Measurements from ENCODE around the gene IER5L. TPM values are rescaled to one million over a fixed set of nuclear protein-coding genes. Genes with fewer than 3 reads are reported as not detected.
"Not testable (repeated sequence)": the region's sequence is repeated elsewhere in the genome, so short reads cannot be mapped to it uniquely, and the experiment has no call there.

The IER5L gene
- polyA plus RNA-seq, 1 donor = 4.7 TPM

- DNase-seq = no peak
Measured at GRCh38 chr9:129138144-129138462, 40.0 kb downstream of the IER5L start.

- no peak for DNase-seq
Measured at GRCh38 chr9:129137292-129138143, 40.5 kb downstream of the IER5L start.

DNA sequence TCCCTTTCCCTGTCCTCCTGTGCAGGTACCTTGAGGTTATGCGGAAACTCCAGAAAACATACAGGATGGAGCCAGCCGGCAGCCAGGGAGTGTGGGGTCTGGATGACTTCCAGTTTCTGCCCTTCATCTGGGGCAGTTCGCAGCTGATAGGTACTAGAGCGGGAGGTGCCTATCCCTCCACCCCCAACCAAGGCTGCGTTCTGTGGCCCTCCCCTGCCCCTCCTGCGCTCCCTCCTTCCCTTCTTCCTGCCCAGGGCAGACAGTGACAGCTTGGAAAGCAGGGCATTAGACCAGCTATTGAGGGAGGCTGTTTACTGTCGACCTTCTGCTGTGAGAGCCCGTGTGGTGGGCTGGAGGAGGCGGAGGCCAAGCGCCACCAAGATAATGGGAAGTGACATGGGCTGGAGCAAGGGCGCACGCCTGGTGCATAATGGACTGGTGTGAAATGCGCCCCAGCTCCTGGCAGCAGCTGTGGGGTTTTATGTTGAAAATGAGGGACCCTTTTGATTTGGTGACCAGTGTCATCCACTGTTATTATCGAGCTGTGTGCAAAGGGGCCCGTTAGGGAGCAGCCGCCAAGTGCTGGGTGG, 41.5 kb downstream of the IER5L start:
- DNase-seq = no peak

- DNase-seq = no peak
Measured at GRCh38 chr9:129135476-129135875, 42.6 kb downstream of the IER5L start.

DNA sequence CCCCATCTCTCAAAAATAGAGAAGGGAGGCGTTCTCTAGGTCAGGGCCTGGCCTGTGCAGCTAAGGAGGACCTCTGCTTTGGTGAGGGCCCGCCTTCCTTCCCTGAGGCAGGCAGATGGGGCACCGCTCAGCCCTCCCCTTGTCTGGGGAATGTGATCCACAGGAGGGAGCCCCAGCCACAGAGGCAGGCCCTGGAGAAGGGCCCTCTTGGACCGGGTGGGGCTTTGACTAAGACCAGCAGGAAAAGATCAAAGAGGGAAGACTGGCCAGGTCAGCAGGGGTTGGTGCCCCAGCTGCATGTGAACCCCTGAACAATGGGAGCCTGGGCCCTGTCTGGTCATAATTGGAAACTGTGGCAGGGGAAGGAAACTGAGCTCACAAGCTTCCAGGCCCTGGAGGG, 45.0 kb downstream of the IER5L start:
- no peak for DNase-seq

DNA sequence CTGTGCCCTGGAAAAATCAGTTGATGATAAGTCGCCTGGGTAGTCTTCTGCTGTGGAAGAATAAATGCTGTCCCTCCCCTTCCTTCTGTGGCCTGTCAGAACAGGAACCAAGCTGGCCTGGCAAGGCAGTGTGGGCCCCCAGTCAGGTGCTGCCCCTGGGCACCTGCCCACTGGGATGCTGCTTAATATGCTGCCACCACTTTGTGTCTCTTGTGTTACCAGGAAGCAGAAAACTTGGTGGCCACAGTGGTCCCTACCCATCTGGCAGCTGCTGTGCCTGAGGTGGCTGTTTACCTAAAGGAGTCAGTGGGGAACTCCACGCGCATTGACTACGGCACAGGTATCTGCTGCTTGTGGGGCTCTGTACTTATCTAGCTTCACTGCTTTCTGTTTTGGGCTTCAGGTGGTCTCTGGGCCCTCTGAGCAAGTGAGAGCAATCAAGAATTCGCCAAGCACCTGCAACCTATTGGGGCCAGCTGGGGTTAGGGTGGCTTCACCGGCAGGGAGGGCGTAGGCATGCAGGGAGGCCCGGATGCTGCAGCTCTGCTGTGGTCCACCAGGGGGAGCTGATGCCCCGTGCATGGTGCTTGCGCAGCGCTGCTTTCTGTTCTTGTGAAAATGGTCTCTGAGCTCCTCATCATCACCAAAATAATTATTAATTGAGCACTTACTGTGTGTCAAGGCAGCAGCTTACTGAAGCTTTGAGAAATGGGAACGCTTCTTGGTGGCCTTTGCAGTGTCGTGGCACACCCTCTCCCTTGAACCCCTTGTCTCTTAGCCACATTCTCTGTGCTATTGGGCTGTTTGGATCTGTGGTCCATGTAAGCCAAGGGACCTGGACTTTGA, 46.5 kb downstream of the IER5L start:
- DNase-seq = peak; percentile 73

DNA sequence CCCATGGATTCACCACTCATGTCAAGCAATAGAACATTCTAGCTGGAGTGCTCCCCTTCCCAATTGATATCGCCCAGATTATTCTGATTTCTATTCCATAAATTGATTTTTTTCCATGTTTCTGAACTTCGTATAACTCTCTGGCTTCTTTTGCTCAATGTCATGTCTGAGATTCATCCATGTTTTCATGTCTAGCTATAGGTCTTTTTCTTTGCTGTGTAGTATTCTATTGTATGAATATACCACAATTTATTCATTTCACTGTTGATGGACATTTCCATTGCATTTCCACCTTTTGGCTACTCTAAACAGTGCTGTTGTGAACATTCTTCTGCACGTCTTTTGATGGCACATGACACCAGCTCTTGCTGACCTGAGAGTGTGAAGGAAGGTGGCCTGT, 47.3 kb downstream of the IER5L start:
- no peak for DNase-seq

- not testable (repeated sequence) for DNase-seq
Measured at GRCh38 chr9:129130271-129130670, 47.8 kb downstream of the IER5L start.

- DNase-seq = no peak
Measured at GRCh38 chr9:129128689-129129088, 49.4 kb downstream of the IER5L start.

DNA sequence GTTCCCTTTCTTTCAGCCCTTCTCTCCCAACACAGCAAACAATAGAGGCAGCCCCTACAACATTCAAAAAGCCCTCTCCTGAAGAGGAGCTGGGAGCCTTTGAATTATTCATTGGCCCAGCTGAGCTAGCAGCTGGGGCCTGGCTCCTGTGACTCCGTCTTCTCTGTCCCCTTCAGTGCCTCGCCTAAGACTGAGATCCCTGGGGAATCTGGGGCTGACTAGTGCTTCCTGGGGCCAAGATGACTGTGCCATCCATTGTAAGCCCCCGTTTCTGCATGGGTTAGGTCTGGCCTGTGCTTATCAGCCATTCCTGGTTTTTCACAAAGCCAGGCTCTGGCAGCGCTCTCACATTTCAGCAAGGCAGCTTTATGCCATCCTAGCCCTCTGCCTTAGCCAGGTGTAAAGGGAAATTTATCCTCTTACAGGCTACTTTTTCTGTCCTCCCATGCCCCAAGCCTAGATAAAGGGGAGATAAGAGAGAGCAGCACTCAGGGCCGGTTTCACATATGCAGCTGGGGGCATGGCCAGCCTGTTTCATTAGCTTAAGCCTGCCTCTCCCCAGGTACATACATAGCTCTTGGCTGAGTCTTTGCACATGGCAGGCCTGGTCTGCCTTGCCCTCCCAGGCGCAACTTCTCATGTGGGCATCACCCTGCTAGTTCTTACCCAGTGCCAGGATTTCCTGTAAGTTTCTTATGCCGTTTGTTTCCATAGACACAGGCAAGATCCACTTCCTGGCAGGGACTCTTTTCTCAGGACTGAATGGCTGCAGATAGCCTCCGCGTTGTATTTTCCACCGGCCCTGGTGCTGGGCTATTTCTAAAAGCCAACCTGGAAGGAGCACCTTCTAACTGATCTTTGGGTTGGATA, 51.1 kb downstream of the IER5L start:
- DNase-seq = no peak

Other genes with a start within 250 kb of the IER5L start
- 8.3 TPM for gene DOLK, start 230.7 kb downstream of the IER5L start, polyA plus RNA-seq (ENCODE audit: insufficient read length)
- gene NUP188, start 230.6 kb downstream of the IER5L start, polyA plus RNA-seq (ENCODE audit: insufficient read length) = 36.4 TPM
- 83.2 TPM for gene SH3GLB2, start 149.9 kb downstream of the IER5L start, polyA plus RNA-seq (ENCODE audit: insufficient read length)
- 20.0 TPM for gene MIGA2, start 141.6 kb downstream of the IER5L start, polyA plus RNA-seq (ENCODE audit: insufficient read length)
- 9.1 TPM for gene DOLPP1, start 97.2 kb downstream of the IER5L start, polyA plus RNA-seq (ENCODE audit: insufficient read length)
- 52.3 TPM for gene CRAT, start 67.5 kb downstream of the IER5L start, polyA plus RNA-seq (ENCODE audit: insufficient read length)
- gene PTPA, start 66.8 kb downstream of the IER5L start, polyA plus RNA-seq (ENCODE audit: insufficient read length) = 141 TPM

All from hindlimb muscle (tissue), 1 donor.